Measurements from ENCODE around the gene MLLT6. TPM values are rescaled to one million over a fixed set of nuclear protein-coding genes. Genes with fewer than 3 reads are reported as not detected.

Gene MLLT6
- total and polyA plus RNA-seq, 10 of the 15 experiments (the other 5 are each of a cell fraction or from before 2014, with no cell fraction given): 4.8 to 105 (median 36.3) TPM

GRCh38 chr17:38702166-38702915 is 2.7 kb upstream of the MLLT6 start (continued):
- peak; percentile 8 to 56; a peak in 1 of 4 replicates for TF ChIP-seq EP300 (IDR thresholded peaks at IDR 0.05; ENCODE audit: borderline replicate concordance in 1 of 2, control insufficient read depth in 1 of 2, low read depth in 2 of 2, low read length in 2 of 2)
- no peak for TF ChIP-seq CBFB (IDR thresholded peaks at IDR 0.05; ENCODE audit: low read depth)
- TF ChIP-seq ESRRA (IDR thresholded peaks at IDR 0.05; ENCODE audit: low read length): no peak
- no peak for TF ChIP-seq E2F8 (IDR thresholded peaks at IDR 0.05; ENCODE audit: low read depth, partially characterized antibody)
- TF ChIP-seq USF1 (IDR thresholded peaks at IDR 0.05; ENCODE audit: borderline replicate concordance, extremely low read length, insufficient read depth, low read depth, low read length): no peak
- TF ChIP-seq E4F1 (IDR thresholded peaks at IDR 0.05; ENCODE audit: borderline replicate concordance, partially characterized antibody): no peak
- TF ChIP-seq PBX3 (IDR thresholded peaks at IDR 0.05; ENCODE audit: insufficient replicate concordance, low read depth, low read length): no peak
- no peak for TF ChIP-seq SREBF2 (IDR thresholded peaks at IDR 0.05; ENCODE audit: low read length)
- TF ChIP-seq BACH1 (IDR thresholded peaks at IDR 0.05; ENCODE audit: borderline replicate concordance): peak; percentile 63; the same call in 1 of the 2 replicates
- TF ChIP-seq SKIL (IDR thresholded peaks at IDR 0.05; ENCODE audit: low read depth, poor library complexity, severe bottlenecking): no peak
- TF ChIP-seq BCL3 (IDR thresholded peaks at IDR 0.05; ENCODE audit: borderline replicate concordance, insufficient read depth, low read depth, low read length, poor library complexity, severe bottlenecking): peak; percentile 46
- TF ChIP-seq NFYB (IDR thresholded peaks at IDR 0.05; ENCODE audit: insufficient read depth, low read depth, low read length): no peak
- no peak for TF ChIP-seq JUNB (IDR thresholded peaks at IDR 0.05)
- no peak for TF ChIP-seq RELB (IDR thresholded peaks at IDR 0.05; ENCODE audit: low read depth)
